Neural progenitor cell (in vitro differentiated cells): ENCODE measurements around the gene ANTXRL. TPM values are rescaled to one million over a fixed set of nuclear protein-coding genes. Genes with fewer than 3 reads are reported as not detected.
"Not testable (repeated sequence)": the region's sequence is repeated elsewhere in the genome, so short reads cannot be mapped to it uniquely, and the experiment has no call there.

Source experiments
- DNase-seq: peaks from one replicate; pipeline ENCODE4 v3.0.0-alpha.2; 2016; ENCODE audit warnings: low spot score
- H2AFZ ChIP-seq: fragments of 200-600 bp; sonication (generic); replicated peaks from 2 replicates; pipeline ENCODE4 v1.6.1; 2016; ENCODE audit warnings: antibody characterized with exemption
- H3F3A ChIP-seq: fragments of 200-600 bp; sonication (generic); 2 replicates; pipeline ENCODE4 v1.6.1; 2016; ENCODE audit warnings: antibody characterized with exemption, low read depth
- H3K27ac ChIP-seq: fragments of 200-600 bp; sonication (generic); 2 replicates; pipeline ENCODE4 v1.5.1; 2016; ENCODE audit warnings: mild to moderate bottlenecking
- H3K27me3 ChIP-seq: fragments of 200-600 bp; sonication (generic); 2 replicates; pipeline ENCODE4 v1.6.1; 2016; ENCODE audit warnings: mild to moderate bottlenecking, moderate library complexity
- H3K36me3 ChIP-seq: fragments of 200-600 bp; sonication (generic); 2 replicates; pipeline ENCODE4 v1.5.1; 2016
- H3K4me1 ChIP-seq: fragments of 200-600 bp; sonication (generic); 2 replicates; pipeline ENCODE4 v1.6.1; 2016; ENCODE audit warnings: mixed run types
- H3K4me2 ChIP-seq: fragments of 200-600 bp; sonication (generic); 2 replicates; pipeline ENCODE4 v1.6.1; 2016
- H3K4me3 ChIP-seq: fragments of 200-600 bp; sonication (generic); 2 replicates; pipeline ENCODE4 v1.5.1; 2016
- H3K79me2 ChIP-seq: fragments of 200-600 bp; sonication (generic); 2 replicates; pipeline ENCODE4 v1.6.1; 2016; ENCODE audit warnings: low read depth
- H3K9ac ChIP-seq: fragments of 200-600 bp; sonication (generic); 2 replicates; pipeline ENCODE4 v1.6.1; 2016
- H3K9me3 ChIP-seq: fragments of 200-600 bp; sonication (generic); 2 replicates; pipeline ENCODE4 v1.5.1; 2016; ENCODE audit warnings: low read depth
- H4K20me1 ChIP-seq: fragments of 200-600 bp; sonication (generic); 2 replicates; pipeline ENCODE4 v1.6.1; 2016; ENCODE audit warnings: low read depth
- H3K27ac Mint-ChIP-seq: 3 replicates; pipeline ENCODE4 v1.8.0; 2021; ENCODE audit warnings: mixed read lengths
- H3K27me3 Mint-ChIP-seq: 2 replicates; pipeline ENCODE4 v1.8.0; 2022; ENCODE audit warnings: low read depth, mild to moderate bottlenecking, inconsistent platforms, moderate library complexity, mixed read lengths; ENCODE audit not compliant: insufficient read depth
- H3K36me3 Mint-ChIP-seq: 3 replicates; pipeline ENCODE4 v1.8.0; 2021; ENCODE audit warnings: mixed read lengths
- H3K4me1 Mint-ChIP-seq: 3 replicates; pipeline ENCODE4 v1.8.0; 2021; ENCODE audit warnings: mixed read lengths
- H3K4me3 Mint-ChIP-seq: 3 replicates; pipeline ENCODE4 v1.8.0; 2021; ENCODE audit warnings: mild to moderate bottlenecking, moderate library complexity, mixed read lengths
- H3K9me3 Mint-ChIP-seq: 3 replicates; pipeline ENCODE4 v1.8.0; 2020; ENCODE audit warnings: mixed read lengths
- CTCF ChIP-seq: fragments of 200-600 bp; sonication (generic); IDR thresholded peaks from 2 replicates; pipeline ENCODE4 v1.5.1; 2017; ENCODE audit warnings: antibody characterized with exemption, mild to moderate bottlenecking
- EZH2 ChIP-seq: fragments of 200-600 bp; sonication (generic); IDR thresholded peaks from 2 replicates; pipeline ENCODE4 v1.6.1; 2017; ENCODE audit warnings: antibody characterized with exemption, mild to moderate bottlenecking, moderate library complexity
- EZH2phosphoT487 ChIP-seq: fragments of 200-600 bp; sonication (generic); IDR thresholded peaks from 2 replicates; pipeline ENCODE4 v1.6.1; 2017; ENCODE audit warnings: antibody characterized with exemption
- total RNA-seq: library from RNA; depleted of rRNA; stranded (reverse); fragments of >200 nt; gene quantifications from 2 replicates; pipeline ENCODE4 v1.2.3, GENCODE V29; 2015; ENCODE audit warnings: low replicate concordance

The ANTXRL gene
- total RNA-seq, 1 donor from 2014 or later = not detected

DNA sequence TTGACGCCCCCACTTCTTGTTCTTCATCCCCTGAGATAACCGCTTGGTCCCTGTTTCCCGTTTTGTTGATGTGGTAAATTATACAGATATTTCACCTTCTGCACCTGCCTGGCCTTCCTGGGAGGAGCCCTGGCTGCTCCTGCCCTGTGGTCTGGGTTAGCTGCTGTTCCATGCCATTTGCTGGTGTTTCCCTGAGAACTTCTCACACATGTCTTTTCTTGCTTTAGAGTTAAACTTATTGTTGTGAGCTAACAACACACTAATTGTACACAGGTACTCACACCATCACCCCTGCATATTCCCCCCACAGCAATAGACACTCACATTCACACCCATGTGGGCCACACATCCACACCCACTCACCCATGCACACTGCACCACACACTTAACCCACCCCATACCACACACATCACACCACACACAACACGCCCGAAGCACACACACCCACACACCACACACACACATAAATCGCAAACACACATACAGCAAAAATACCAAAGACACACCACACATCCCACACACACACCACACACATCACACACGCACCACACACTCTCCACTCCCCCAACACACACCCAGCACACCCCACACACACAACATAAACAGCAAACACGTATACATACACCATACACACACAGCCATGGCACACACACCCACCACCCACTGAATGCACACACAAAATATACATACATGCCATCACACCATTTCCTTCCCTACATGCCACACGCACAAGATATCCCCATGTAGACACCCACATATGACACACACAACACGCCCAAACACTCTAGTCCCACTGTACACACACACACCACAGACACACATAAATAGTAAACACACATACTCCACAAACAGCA lies 19.4 kb upstream of the ANTXRL start:
- Mint-ChIP-seq H3K36me3 (no peaks in the 10 kb centered on the region), H3K27me3 (peaks cover 9% of the 10 kb centered on the region), H3K27ac (no peak overlapping the region), H3K4me3 (no peak overlapping the region), H3K4me1 (peaks cover 2% of the 10 kb centered on the region), H3K9me3 (no peaks in the 10 kb centered on the region)
- Histone ChIP-seq H3K27me3 (no peaks in the 10 kb centered on the region), H3K9me3 (no peaks in the 10 kb centered on the region), H3K4me2 (no peak overlapping the region), H3F3A (no peaks in the 10 kb centered on the region), H3K36me3 (no peaks in the 10 kb centered on the region), H4K20me1 (no peaks in the 10 kb centered on the region), H3K27ac (no peak overlapping the region), H3K79me2 (no peaks in the 10 kb centered on the region), H3K9ac (no peak overlapping the region), H3K4me3 (no peak overlapping the region), H2AFZ (no peak overlapping the region), H3K4me1 (no peaks in the 10 kb centered on the region)
- DNase-seq = no peak
- TF ChIP-seq EZH2 = no peak
- no peak for TF ChIP-seq CTCF
- TF ChIP-seq EZH2phosphoT487 = no peak

DNA sequence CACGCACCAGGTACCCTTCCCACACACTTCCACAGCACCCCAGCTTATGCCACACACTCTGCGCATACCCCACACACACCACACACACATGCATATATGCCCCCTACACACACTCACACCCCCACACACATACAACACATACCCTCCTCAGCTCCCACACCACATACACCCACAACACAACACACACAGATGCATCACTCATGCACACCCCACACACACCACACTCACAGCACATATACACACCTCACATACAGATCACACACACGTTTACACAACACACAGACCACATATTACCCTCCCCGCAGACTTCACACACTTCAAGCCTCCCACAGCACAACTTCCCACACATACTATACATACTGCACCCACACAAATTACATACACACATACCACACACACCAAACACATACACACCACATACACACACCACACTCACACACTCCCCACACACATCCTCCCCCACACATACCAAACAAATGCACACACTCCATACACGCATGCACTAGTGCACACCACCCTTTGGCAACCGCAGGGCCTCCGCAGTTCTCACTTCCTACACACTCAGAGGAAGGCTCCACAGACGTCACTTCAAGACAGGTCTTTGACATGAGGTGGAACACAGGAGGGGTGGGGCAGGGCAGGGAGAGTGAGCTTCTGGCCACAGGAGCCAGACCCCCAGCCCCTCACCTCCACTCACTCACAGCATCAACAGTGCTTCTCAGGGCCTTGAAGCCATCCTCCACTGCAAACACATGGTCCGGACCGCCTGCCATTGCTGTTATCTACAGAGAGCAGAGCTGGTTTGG lies 18.5 kb upstream of the ANTXRL start:
- Histone ChIP-seq H3K27ac (no peak overlapping the region), H2AFZ (no peak overlapping the region)
- H3K4me3 Mint-ChIP-seq = no peak overlapping the region

GRCh38 chr10:46269554-46270053 lies 17.2 kb upstream of the ANTXRL start:
- not testable (repeated sequence) for DNase-seq, H2AFZ ChIP-seq, H3K9me3 ChIP-seq

More for the DNA sequence above, 18.5 kb upstream of the ANTXRL start:
- H3K36me3 Mint-ChIP-seq = no peaks in the 10 kb centered on the region
- TF ChIP-seq EZH2phosphoT487 (no peak), CTCF (no peak), EZH2 (no peak)
- H3K4me3 ChIP-seq = no peak overlapping the region
- no peaks in the 10 kb centered on the region for H4K20me1 ChIP-seq
- no peaks in the 10 kb centered on the region for H3K9me3 ChIP-seq
- no peaks in the 10 kb centered on the region for H3K79me2 ChIP-seq
- H3K9me3 Mint-ChIP-seq = no peaks in the 10 kb centered on the region
- H3K27ac Mint-ChIP-seq = no peak overlapping the region
- H3K36me3 ChIP-seq = no peaks in the 10 kb centered on the region
- peaks cover 2% of the 10 kb centered on the region for H3K4me1 Mint-ChIP-seq
- no peaks in the 10 kb centered on the region for H3K27me3 ChIP-seq
- peaks cover 6% of the 10 kb centered on the region for H3K27me3 Mint-ChIP-seq
- no peaks in the 10 kb centered on the region for H3F3A ChIP-seq
- H3K9ac ChIP-seq = no peak overlapping the region
- no peak overlapping the region for H3K4me2 ChIP-seq
- DNase-seq = no peak
- no peaks in the 10 kb centered on the region for H3K4me1 ChIP-seq

More at GRCh38 chr10:46269554-46270053, 17.2 kb upstream of the ANTXRL start:
- H3K27me3 ChIP-seq, H3K27ac ChIP-seq, H3K36me3 ChIP-seq, H3K4me3 ChIP-seq, H3K4me3 Mint-ChIP-seq, H3K36me3 Mint-ChIP-seq, H3K9me3 Mint-ChIP-seq, H4K20me1 ChIP-seq, H3K4me2 ChIP-seq, H3F3A ChIP-seq, H3K79me2 ChIP-seq, H3K27ac Mint-ChIP-seq, H3K4me1 ChIP-seq, H3K4me1 Mint-ChIP-seq, H3K9ac ChIP-seq: not testable (repeated sequence)
- H3K27me3 Mint-ChIP-seq = peaks cover 13% of the 10 kb centered on the region
